H9 (cell line): Measurements from ENCODE around the gene KATNIP. TPM values are rescaled to one million over a fixed set of nuclear protein-coding genes. Genes with fewer than 3 reads are reported as not detected.
A peak's percentile ranks its signal among the peaks of the same experiment; 100 is the strongest.

Source experiments
- DNase-seq: peaks from one replicate; pipeline ENCODE4 v3.0.0-alpha.2; 2017
- H2AFZ ChIP-seq: one replicate; pipeline ENCODE4 v1.6.1; 2013; ENCODE audit warnings: mild to moderate bottlenecking, low read length, control low read depth, moderate library complexity
- H2AK5ac ChIP-seq: 2 replicates; pipeline ENCODE4 v1.6.1; 2013; ENCODE audit warnings: low read length, control low read depth, mixed read lengths; ENCODE audit not compliant: insufficient read length
- H2BK120ac ChIP-seq: one replicate; pipeline ENCODE4 v1.6.1; 2013; ENCODE audit warnings: low read depth, mild to moderate bottlenecking, low read length, control low read depth, inconsistent platforms; ENCODE audit not compliant: poor library complexity, severe bottlenecking
- H2BK12ac ChIP-seq: 2 replicates; pipeline ENCODE4 v1.6.1; 2013; ENCODE audit warnings: low read length, control low read depth, mixed read lengths, low read depth; ENCODE audit not compliant: insufficient read length
- H2BK15ac ChIP-seq: 2 replicates; pipeline ENCODE4 v1.6.1; 2013; ENCODE audit warnings: low read depth, low read length, control low read depth
- H2BK20ac ChIP-seq: one replicate; pipeline ENCODE4 v1.6.1; 2013; ENCODE audit warnings: low read depth, mild to moderate bottlenecking, low read length, control low read depth, inconsistent platforms; ENCODE audit not compliant: poor library complexity, severe bottlenecking
- H2BK5ac ChIP-seq: 2 replicates; pipeline ENCODE4 v1.6.1; 2013; ENCODE audit warnings: low read length, control low read depth, mixed read lengths; ENCODE audit not compliant: insufficient read length
- H3K14ac ChIP-seq: 2 replicates; pipeline ENCODE4 v1.6.1; 2013; ENCODE audit warnings: low read length, control low read depth; ENCODE audit not compliant: insufficient read depth
- H3K18ac ChIP-seq: 2 replicates; pipeline ENCODE4 v1.6.1; 2013; ENCODE audit warnings: low read depth, mild to moderate bottlenecking, mixed read lengths, low read length, control low read depth; ENCODE audit not compliant: insufficient read length
- H3K23ac ChIP-seq: 2 replicates; pipeline ENCODE4 v1.6.1; 2013; ENCODE audit warnings: low read length, control low read depth, mixed read lengths, low read depth; ENCODE audit not compliant: insufficient read length
- H3K23me2 ChIP-seq: 2 replicates; pipeline ENCODE4 v1.6.1; 2013; ENCODE audit warnings: low read depth, mild to moderate bottlenecking, mixed read lengths, low read length, control low read depth; ENCODE audit not compliant: insufficient read length, poor library complexity, severe bottlenecking
- H3K27ac ChIP-seq: 2 replicates; pipeline ENCODE4 v1.5.1; 2013; ENCODE audit warnings: low read length, control low read depth, mixed read lengths, low read depth; ENCODE audit not compliant: insufficient read length
- H3K27me3 ChIP-seq: 2 replicates; pipeline ENCODE4 v1.6.1; 2013; ENCODE audit warnings: low read length, control low read depth, inconsistent platforms; ENCODE audit not compliant: insufficient read depth
- H3K4ac ChIP-seq: 2 replicates; pipeline ENCODE4 v1.6.1; 2013; ENCODE audit warnings: low read depth, mild to moderate bottlenecking, control low read depth, inconsistent platforms, low read length, moderate library complexity
- H3K4me1 ChIP-seq: 2 replicates; pipeline ENCODE4 v1.6.1; 2013; ENCODE audit warnings: low read length, control low read depth, inconsistent platforms; ENCODE audit not compliant: insufficient read depth
- H3K4me2 ChIP-seq: 2 replicates; pipeline ENCODE4 v1.6.1; 2013; ENCODE audit warnings: low read length, control low read depth, mixed read lengths; ENCODE audit not compliant: insufficient read length, insufficient read depth
- H3K56ac ChIP-seq: 2 replicates; pipeline ENCODE4 v1.6.1; 2013; ENCODE audit warnings: low read depth, mild to moderate bottlenecking, mixed read lengths, low read length, control low read depth; ENCODE audit not compliant: insufficient read length
- H3K79me1 ChIP-seq: 2 replicates; pipeline ENCODE4 v1.6.1; 2013; ENCODE audit warnings: low read depth, mild to moderate bottlenecking, moderate library complexity, low read length, control low read depth, inconsistent platforms; ENCODE audit not compliant: insufficient read depth, poor library complexity, severe bottlenecking
- H3K79me2 ChIP-seq: 2 replicates; pipeline ENCODE4 v1.6.1; 2013; ENCODE audit warnings: low read length, control low read depth, inconsistent platforms; ENCODE audit not compliant: insufficient read depth
- H3K9ac ChIP-seq: 2 replicates; pipeline ENCODE4 v1.6.1; 2013; ENCODE audit warnings: low read length, control low read depth, mixed read lengths; ENCODE audit not compliant: insufficient read length; ENCODE audit errors: extremely low read depth
- H3K9me3 ChIP-seq: one replicate; pipeline ENCODE4 v1.6.1; 2013; ENCODE audit warnings: low read depth, low read length, inconsistent platforms; ENCODE audit not compliant: control insufficient read depth
- H3T11ph ChIP-seq: one replicate; pipeline ENCODE4 v1.6.1; 2013; ENCODE audit warnings: mild to moderate bottlenecking, low read length, control low read depth, inconsistent platforms
- H4K20me1 ChIP-seq: one replicate; pipeline ENCODE4 v1.6.1; 2013; ENCODE audit not compliant: control insufficient read depth, insufficient read length, insufficient read depth
- H4K5ac ChIP-seq: 2 replicates; pipeline ENCODE4 v1.6.1; 2013; ENCODE audit warnings: low read depth, mild to moderate bottlenecking, mixed read lengths, low read length, control low read depth; ENCODE audit not compliant: insufficient read length
- H4K8ac ChIP-seq: replicated peaks from 2 replicates; pipeline ENCODE4 v1.6.1; 2013; ENCODE audit warnings: low read length, control low read depth, mixed read lengths, low read depth; ENCODE audit not compliant: insufficient read length
- H4K91ac ChIP-seq: 2 replicates; pipeline ENCODE4 v1.6.1; 2013; ENCODE audit warnings: low read depth, mild to moderate bottlenecking, moderate library complexity, mixed read lengths, low read length, control low read depth; ENCODE audit not compliant: insufficient read length
- H3K27ac Mint-ChIP-seq, 3 experiments: 2 replicates in 2 of 3; 3 replicates in 1 of 3; pipeline ENCODE4 v1.8.0; 2020 to 2021; ENCODE audit warnings: mixed read lengths in 3 of 3, mild to moderate bottlenecking in 1 of 3, moderate library complexity in 1 of 3
- H3K27me3 Mint-ChIP-seq: 2 replicates; pipeline ENCODE4 v1.8.0; 2021; ENCODE audit warnings: low read depth, mild to moderate bottlenecking, moderate library complexity, mixed read lengths
- H3K36me3 Mint-ChIP-seq, 3 experiments: 2 replicates in 2 of 3; 3 replicates in 1 of 3; pipeline ENCODE4 v1.8.0; 2020 to 2021; ENCODE audit warnings: low read depth in 3 of 3, mixed read lengths in 3 of 3; ENCODE audit not compliant: insufficient read depth in 1 of 3
- H3K4me1 Mint-ChIP-seq, 2 experiments: 2 replicates each; pipeline ENCODE4 v1.8.0; 2020; ENCODE audit warnings: mixed read lengths in 2 of 2
- H3K4me3 Mint-ChIP-seq, 2 experiments: 2 replicates in 1 of 2; 3 replicates in 1 of 2; pipeline ENCODE4 v1.8.0; 2020 to 2021; ENCODE audit warnings: mild to moderate bottlenecking in 2 of 2, mixed read lengths in 2 of 2, moderate library complexity in 1 of 2
- H3K9me3 Mint-ChIP-seq, 2 experiments: 2 replicates in 1 of 2; 3 replicates in 1 of 2; pipeline ENCODE4 v1.8.0; 2020; ENCODE audit warnings: mild to moderate bottlenecking in 2 of 2, mixed read lengths in 2 of 2, moderate library complexity in 1 of 2
- WGBS: extraction: QIAGEN DNeasy Blood & Tissue Kit; methylation state at CpG from one replicate; pipeline ENCODE4 v1.1.7; 2013; ENCODE audit warnings: missing lambda C conversion rate, low lambda C conversion rate, mixed read lengths; ENCODE audit not compliant: insufficient read length; ENCODE audit errors: extremely low coverage; 5-methylcytosine and 5-hydroxymethylcytosine counted together
- total RNA-seq: library from RNA; stranded (reverse); gene quantifications from 2 replicates; pipeline ENCODE4 v1.2.1, GENCODE V29; 2021
- TF ChIP-seq, protein P1 (sequence below): fragments of 200-600 bp; sonication (generic); conservative IDR thresholded peaks from 3 replicates; pipeline ENCODE4 v1.8.0; 2021; ENCODE audit warnings: antibody characterized with exemption, mild to moderate bottlenecking

Gene KATNIP
- total RNA-seq, 1 experiment from 2014 or later, result 13.2 TPM

DNA sequence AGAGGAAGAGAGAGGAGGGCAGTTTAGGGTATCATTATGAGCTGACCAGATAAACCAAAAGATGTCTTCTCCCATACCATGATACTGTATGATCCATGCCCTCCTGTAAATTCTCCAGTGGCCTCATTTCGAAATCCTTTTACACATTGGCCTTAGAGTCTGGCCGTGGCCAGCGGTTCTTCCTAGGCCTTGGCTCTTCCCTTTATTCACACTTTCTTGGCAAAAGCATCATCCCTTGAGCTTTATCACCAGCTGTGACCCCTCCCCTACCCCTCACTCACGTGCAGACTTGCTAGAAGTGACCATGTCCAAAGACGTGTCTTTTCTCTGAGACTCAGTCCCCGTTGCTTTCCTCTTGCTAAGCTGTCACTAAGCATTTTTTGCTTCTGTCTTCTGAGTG is 22.8 kb downstream of the KATNIP start:
- Histone ChIP-seq H3K4ac (no peak overlapping the region), H3K18ac (no peak overlapping the region), H2AK5ac (no peak overlapping the region), H3K9me3 (no peaks in the 10 kb centered on the region), H4K20me1 (no peaks in the 10 kb centered on the region), H3K79me1 (no peaks in the 10 kb centered on the region), H4K91ac (no peak overlapping the region), H3K27ac (no peak overlapping the region), H2BK15ac (no peak overlapping the region), H3K4me1 (no peaks in the 10 kb centered on the region), H3K4me2 (no peak overlapping the region), H4K5ac (no peak overlapping the region), H2BK12ac (no peak overlapping the region), H3K9ac (no peak overlapping the region), H3K23me2 (no peaks in the 10 kb centered on the region), H3K23ac (no peak overlapping the region), H3T11ph (no peak overlapping the region), H2BK120ac (no peak overlapping the region), H3K14ac (no peak overlapping the region), H3K27me3 (no peaks in the 10 kb centered on the region), H2AFZ (no peak overlapping the region), H2BK20ac (no peak overlapping the region), H3K56ac (no peak overlapping the region), H3K79me2 (no peaks in the 10 kb centered on the region), H2BK5ac (no peak overlapping the region), H4K8ac (no peak overlapping the region)
- H3K27me3 Mint-ChIP-seq, result no peaks in the 10 kb centered on the region
- no peaks in the 10 kb centered on the region for H3K9me3 Mint-ChIP-seq
- H3K4me1 Mint-ChIP-seq, result peaks cover 0 to 11% of the 10 kb centered on the region in 2 experiments; a peak in 2 of 4 replicates
- TF ChIP-seq, protein P1, sequence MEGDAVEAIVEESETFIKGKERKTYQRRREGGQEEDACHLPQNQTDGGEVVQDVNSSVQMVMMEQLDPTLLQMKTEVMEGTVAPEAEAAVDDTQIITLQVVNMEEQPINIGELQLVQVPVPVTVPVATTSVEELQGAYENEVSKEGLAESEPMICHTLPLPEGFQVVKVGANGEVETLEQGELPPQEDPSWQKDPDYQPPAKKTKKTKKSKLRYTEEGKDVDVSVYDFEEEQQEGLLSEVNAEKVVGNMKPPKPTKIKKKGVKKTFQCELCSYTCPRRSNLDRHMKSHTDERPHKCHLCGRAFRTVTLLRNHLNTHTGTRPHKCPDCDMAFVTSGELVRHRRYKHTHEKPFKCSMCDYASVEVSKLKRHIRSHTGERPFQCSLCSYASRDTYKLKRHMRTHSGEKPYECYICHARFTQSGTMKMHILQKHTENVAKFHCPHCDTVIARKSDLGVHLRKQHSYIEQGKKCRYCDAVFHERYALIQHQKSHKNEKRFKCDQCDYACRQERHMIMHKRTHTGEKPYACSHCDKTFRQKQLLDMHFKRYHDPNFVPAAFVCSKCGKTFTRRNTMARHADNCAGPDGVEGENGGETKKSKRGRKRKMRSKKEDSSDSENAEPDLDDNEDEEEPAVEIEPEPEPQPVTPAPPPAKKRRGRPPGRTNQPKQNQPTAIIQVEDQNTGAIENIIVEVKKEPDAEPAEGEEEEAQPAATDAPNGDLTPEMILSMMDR, result no peak
- no peaks in the 10 kb centered on the region; a peak in 1 of 7 replicates for H3K36me3 Mint-ChIP-seq
- H3K27ac Mint-ChIP-seq, result peak overlapping the region; percentile 48 to 94 (median 57); a peak in 3 of 7 replicates
- no peak overlapping the region; a peak in 1 of 5 replicates for H3K4me3 Mint-ChIP-seq
- no CpG with 5 or more reads among the region's 6 CpGs for WGBS
- DNase-seq, result no peak
